Measurements from ENCODE around the gene FAM153A.
"Not testable (repeated sequence)": the region's sequence is repeated elsewhere in the genome, so short reads cannot be mapped to it uniquely, and the experiment has no call there.

FAM153A gene

DNA sequence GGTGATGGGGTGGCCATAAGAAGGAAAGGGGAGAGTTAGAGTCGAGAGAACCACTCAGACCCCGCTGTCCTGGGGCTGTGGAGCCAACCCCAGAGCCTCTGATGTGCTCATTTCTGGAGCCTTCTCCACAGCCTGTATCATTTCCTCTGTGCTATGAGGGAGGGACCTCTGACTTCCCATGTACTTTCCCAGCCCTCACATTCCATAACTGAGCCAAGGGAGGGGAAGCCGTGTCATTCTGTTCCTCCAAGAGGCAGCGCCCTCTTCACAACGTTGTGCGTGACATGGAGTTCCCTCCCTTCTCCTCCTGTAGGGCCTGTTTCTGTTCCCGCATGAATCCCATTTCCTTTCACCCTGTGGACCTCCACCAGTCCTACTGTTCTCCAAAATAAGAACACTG lies 57.8 kb downstream of the FAM153A start:
- DNase-seq (ENCODE audit: low spot score): not testable (repeated sequence)

DNA sequence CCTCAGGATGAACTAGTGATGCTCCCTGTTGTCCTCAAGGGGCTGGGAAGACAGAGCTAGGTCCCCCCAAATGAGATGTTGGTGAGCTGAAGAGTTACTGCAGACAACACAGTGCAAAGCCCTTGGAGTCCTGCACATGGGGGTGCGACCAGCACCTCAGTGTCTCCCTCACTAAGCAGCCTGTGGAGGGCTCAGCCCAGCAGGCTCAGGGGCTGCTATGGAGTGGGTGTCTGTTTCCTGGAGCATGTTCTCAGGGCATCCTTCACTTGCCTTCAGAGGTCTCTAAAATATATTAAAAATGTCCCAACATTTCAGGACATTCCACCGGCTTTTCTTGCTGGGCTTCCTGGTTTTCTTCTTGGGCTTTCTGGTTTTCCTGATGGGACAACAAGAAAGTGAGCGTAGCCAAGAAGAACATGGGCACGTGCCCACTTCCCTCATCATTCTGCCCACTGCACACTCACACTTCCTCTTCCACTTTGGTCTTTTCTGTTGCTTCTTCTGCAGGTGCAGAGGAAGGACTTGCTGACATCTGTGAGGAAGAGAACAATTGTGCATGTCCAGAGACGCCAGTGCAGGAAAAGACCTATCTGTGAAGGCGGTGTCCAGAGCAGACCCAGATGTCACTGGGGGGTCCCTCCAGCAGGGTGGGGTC lies 58.7 kb downstream of the FAM153A start:
- not testable (repeated sequence) for DNase-seq (ENCODE audit: low spot score)

DNA sequence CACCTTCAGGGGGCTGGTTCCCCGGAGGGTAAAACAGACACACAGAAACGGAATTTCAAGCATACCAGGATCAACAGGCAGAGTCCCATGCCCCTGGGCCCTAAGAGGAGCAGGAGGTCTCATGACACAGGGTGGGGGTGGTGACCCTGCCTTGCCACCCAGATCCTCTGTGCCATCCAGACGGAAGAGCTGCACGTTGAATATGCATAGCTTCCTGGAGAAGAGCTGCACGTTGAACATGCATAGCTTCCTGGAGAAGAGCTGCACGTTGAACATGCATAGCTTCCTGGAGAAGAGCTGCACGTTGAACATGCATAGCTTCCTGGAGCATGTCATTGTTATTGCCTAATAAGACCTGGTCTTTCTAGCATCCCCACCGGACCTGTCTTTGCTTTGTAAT lies 59.9 kb downstream of the FAM153A start:
- DNase-seq (ENCODE audit: low spot score): not testable (repeated sequence)

DNA sequence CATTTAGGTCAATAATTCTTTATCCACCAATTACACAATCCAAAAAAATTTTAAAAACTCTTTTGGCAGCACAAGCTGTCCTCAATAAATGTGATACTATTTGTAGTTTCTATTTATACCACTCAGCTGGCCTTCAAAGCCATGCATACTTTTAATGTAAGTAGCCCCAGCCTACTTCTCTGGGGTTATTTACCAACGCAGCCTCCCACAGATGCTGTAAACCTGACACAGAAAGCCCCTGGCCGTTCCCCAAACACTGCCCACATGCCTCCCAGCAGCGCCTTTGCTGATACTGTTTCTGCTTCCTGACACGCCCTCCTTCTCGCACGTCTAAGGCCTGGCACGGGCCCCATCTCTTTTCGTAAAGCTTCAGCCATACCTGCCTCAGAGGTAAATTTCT lies 62.7 kb downstream of the FAM153A start:
- DNase-seq (ENCODE audit: low spot score): not testable (repeated sequence)

DNA sequence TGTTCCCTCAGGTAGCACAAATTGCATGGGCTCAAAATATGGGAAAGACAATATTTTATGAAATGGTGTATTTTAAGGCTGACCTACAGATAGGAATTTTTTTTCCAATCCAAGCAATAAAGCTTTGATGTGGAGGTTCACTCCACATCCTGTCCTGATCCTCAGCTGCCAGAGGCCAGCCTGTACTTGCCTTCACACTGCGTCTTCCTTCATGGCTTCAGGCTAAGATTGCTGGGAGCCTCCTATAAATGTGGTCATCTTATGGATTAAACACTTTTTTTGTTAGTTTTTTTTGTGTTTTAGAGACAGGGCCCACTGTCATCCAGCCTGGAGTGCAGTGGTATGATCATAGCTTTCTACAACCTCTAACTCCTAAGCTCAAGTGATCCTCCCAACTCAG lies 67.3 kb downstream of the FAM153A start:
- not testable (repeated sequence) for DNase-seq (ENCODE audit: low spot score)

DNA sequence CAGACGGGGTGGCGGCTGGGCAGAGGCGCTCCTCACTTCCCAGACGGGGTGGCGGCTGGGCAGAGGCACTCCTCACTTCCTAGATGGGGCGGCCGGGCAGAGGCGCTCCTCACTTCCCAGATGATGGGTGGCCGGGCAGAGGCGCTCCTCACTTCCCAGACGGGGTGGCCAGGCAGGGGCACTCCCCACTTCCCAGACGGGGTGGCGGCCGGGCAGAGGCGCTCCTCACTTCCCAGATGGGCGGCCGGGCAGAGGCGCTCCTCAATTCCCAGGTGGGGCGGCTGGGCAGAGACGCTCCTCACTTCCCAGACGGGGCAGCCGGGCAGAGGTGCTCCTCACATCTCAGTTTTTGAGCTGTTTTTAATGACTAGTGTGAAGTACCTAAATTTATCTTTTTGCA lies 86.6 kb downstream of the FAM153A start:
- not testable (repeated sequence) for DNase-seq (ENCODE audit: low spot score)

DNA sequence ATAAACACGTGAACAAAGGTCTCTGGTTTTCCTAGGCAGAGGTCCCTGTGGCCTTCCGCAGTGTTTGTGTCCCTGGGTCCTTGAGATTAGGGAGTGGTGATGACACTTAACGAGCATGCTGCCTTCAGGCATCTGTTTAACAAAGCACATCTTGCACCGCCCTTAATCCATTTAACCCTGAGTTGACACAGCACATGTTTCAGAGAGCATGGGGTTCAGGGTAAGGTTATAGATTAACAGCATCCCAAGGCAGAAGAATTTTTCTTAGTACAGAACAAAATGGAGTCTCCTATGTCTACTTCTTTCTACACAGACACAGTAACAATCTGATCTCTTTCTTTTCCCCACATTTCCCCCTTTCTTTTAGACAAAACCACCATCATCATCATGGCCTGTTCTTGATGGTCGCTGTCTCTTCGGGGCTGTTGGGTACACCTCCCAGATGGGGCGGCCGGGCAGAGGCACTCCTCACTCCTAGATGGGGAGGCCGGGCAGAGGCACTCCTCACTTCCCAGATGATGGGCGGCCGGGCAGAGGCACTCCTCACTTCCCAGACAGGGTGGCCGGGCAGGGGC lies 87.3 kb downstream of the FAM153A start:
- not testable (repeated sequence) for DNase-seq (ENCODE audit: low spot score)

DNA sequence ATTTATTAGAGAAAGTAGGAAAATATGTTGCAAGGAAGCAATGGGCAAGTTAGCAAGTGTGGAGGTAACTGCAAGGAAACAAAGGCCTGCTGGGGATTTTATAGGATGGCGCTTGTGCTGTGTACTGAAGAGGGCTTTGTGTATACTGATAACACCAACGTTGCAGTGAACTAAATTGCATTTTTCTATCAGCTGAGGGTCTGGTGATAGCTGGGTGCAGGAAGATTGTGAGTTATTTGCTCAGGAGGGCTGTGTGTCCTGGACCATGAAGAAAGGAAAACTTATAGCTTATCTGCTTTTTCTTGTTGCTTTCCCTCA lies 88.2 kb downstream of the FAM153A start:
- DNase-seq (ENCODE audit: low spot score): not testable (repeated sequence)

DNA sequence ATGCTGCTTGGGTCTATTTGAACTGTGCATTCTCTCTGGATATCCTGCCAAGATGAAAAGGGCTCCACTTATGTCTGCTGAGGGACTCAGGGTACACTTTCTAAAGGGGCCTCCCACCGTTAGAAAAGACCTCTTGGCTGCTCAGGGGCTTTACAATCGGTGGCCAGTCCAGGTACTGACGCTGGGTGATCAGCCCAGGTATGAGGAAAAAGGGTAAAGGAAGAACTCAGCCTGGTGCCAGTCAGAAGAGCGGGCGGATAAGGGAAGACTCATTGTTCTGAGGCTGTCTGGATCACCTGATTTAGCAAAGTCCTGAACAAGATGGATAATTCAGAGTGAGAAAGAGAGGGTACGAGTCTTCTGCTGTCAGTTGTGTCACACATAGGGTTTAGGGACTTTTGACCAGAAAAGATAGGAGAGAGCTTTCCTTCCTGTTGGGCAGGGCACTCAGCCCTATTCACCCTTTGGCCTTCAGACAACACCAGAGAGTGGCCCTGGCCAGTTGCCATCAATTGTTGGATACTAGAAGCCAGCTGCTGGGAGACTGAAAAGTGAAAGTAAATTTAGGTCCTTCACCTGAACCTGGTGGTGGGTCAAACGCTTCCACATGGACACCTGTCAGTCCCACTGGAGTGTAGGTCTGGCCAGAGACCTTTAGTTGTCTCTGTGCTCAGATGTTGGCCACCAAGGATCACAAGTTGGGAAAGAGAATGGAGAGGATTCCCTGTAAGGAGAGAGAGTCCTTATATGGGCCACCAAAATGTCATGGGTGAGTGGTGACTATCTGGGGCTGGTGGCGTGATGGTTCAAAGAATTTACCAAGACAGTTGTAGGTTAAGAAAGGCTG lies 88.8 kb downstream of the FAM153A start:
- DNase-seq (ENCODE audit: low spot score): not testable (repeated sequence)

DNA sequence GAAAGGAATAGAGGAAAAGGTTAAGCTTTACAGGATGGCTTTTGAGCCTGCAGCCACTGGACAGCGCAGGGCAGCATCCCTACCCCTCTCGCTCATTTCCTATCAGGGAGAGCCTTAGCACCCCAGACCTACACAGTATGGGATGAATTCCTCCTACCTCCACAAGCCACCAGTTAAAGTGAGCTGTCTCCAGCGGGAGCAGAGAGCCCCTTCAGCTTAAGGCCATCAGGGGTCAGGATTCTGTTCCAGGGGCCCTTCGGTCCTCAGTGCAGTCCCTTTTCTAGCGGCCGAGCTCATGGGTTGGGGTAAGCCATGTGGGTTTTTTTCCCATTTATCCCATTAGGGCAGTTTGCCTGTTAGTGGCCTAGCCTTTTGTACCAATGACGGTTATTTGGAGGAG lies 89.7 kb downstream of the FAM153A start:
- not testable (repeated sequence) for DNase-seq (ENCODE audit: low spot score)

DNA sequence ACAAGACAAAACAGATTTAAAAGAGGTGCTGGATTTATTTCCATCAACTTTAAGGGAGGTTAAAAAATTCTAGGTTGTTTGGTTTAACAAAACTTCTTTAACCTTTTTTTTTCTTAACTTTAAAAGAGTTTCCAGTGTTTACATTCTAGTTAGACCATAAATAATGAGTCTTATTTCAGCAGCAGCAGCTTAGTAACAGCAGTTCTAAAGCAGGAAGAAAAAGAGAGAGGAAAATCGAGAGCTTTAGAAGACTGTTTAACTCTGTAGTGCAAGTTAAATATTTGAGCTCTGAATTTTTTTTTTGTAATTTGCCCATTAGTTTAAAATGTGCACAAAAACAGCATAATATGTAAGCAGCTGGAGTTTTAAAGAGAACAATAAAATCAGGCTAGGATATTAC lies 90.2 kb downstream of the FAM153A start:
- DNase-seq (ENCODE audit: low spot score): not testable (repeated sequence)

DNA sequence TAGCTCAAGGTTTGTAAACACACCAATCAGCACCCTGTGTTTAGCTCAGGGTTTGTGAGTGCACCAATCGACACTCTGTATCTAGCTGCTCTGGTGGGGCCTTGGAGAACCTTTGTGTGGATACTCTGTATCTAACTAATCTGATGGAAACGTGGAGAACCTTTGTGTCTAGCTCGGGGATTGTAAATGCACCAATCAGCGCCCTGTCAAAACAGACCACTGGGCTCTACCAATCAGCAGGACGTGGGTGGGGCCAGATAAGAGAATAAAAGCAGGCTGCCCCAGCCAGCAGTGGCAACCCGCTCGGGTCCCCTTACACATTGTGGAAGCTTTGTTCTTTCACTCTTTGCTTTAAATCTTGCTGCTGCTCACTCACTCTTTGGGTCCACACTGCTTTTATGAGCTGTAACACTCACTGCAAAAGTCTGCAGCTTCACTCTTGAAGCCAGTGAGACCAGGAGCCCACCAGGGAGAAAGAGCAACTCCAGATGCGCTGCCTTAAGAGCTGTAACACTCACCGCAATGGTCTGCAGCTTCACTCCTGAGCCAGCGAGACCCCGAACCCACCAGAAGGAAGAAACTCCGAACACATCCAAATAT lies 93.6 kb downstream of the FAM153A start:
- DNase-seq (ENCODE audit: low spot score): not testable (repeated sequence)

DNA sequence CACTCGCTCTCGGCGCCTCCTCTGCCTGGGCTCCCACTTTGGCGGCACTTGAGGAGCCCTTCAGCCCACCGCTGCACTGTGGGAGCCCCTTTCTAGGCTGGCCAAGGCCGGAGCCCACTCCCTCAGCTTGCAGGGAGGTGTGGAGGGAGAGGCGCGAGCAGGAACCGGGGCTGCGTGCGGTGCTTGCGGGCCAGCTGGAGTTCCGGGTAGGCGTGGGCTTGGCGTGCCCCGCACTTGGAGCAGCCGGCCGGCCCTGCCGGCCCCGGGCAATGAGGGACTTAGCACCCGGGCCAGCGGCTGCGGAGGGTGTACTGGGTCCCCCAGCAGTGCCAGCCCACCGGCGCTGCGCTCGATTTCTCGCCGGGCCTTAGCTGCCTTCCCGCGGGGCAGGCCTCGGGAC lies 94.6 kb downstream of the FAM153A start:
- DNase-seq (ENCODE audit: low spot score): not testable (repeated sequence)

DNA sequence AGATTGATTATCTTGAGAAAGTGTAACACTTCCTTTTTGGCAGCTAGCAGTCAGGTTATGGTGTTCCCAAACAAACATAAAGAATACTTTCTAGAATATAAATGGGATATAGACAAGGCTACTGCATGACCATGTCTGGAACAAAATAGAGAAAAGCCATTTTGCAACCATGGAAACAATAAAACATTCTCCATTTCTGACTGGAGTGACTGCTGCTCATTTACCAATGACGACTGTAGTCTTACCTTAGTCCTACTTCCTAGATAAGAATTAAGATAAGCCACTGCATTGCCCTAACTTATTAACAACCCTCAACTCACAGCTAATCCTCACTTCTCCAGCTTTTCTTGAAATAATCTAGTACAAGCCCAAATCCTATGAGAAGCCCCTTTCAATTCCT lies 100.8 kb downstream of the FAM153A start:
- DNase-seq (ENCODE audit: low spot score): not testable (repeated sequence)
